SK-N-SH (cell line): Measurements from ENCODE around the gene FCHO1. TPM values are rescaled to one million over a fixed set of nuclear protein-coding genes. Genes with fewer than 3 reads are reported as not detected.

Experiments
- CTCF ChIA-PET: fragments of 300-600, 350-600 bp; formaldehyde crosslinking; extraction: SDS; loops from one replicate; lab custom pipeline; 2021; lab: Yijun Ruan, JAX
- POLR2A ChIA-PET: fragments of 350-600 bp; sonication (Branson Sonifier 250); formaldehyde crosslinking; extraction: SDS; loops from one replicate; lab custom pipeline; 2020; ENCODE audit warnings: antibody characterized with exemption, inconsistent platforms; lab: Yijun Ruan, JAX
- DNase-seq: peaks from one replicate; pipeline ENCODE4 v3.0.0; 2012
- H2AFZ ChIP-seq: fragments of 200-600 bp; sonication (generic); 2 replicates; pipeline ENCODE4 v1.8.1; 2016; ENCODE audit warnings: antibody characterized with exemption, mild to moderate bottlenecking, low read depth
- H3F3A ChIP-seq: fragments of 200-600 bp; sonication (generic); replicated peaks from 2 replicates; pipeline ENCODE3; 2016; ENCODE audit warnings: antibody characterized with exemption, mild to moderate bottlenecking; ENCODE audit not compliant: insufficient read depth
- H3K27ac ChIP-seq, 2 experiments: fragments of 200-500 bp in 1 of 2; fragments of 200-600 bp in 1 of 2; sonication (Bioruptor generic) in 1 of 2; sonication (generic), shearing (Covaris generic) in 1 of 2; 2 replicates each; pipeline versions ENCODE4 v1.5.1 to v1.6.1; 2014 to 2016; ENCODE audit warnings: low read depth in 2 of 2, inconsistent platforms in 1 of 2, low read length in 1 of 2, mild to moderate bottlenecking in 1 of 2, mixed read lengths in 1 of 2
- H3K27me3 ChIP-seq: fragments of 200-600 bp; sonication (generic), shearing (Covaris generic); 2 replicates; pipeline ENCODE4 v1.6.1; 2016; ENCODE audit warnings: mixed run types; ENCODE audit not compliant: insufficient read depth
- H3K36me3 ChIP-seq, 2 experiments: fragments of 200-500 bp in 1 of 2; fragments of 200-600 bp in 1 of 2; sonication (Bioruptor generic) in 1 of 2; sonication (generic) in 1 of 2; replicated peaks in 1 of 2; 2 replicates each; pipeline versions ENCODE3 to v1.5.1; 2014 to 2016; ENCODE audit warnings: low read length in 1 of 2, mild to moderate bottlenecking in 1 of 2; ENCODE audit not compliant: insufficient read depth in 2 of 2, control insufficient read depth in 1 of 2
- H3K4me1 ChIP-seq, 2 experiments: fragments of 200-500 bp in 1 of 2; fragments of 200-600 bp in 1 of 2; sonication (Bioruptor generic) in 1 of 2; sonication (generic), shearing (Covaris generic) in 1 of 2; 2 replicates each; pipeline versions ENCODE4 v1.5.1 to v1.6.1; 2014 to 2016; ENCODE audit warnings: low read depth in 1 of 2, low read length in 1 of 2, mixed run types in 1 of 2; ENCODE audit not compliant: insufficient read depth in 2 of 2, control insufficient read depth in 1 of 2
- H3K4me2 ChIP-seq: fragments of 200-600 bp; sonication (generic), shearing (Covaris generic); 2 replicates; pipeline ENCODE4 v1.6.1; 2017; ENCODE audit warnings: mixed run types
- H3K4me3 ChIP-seq, 2 experiments: fragments of 200-500 bp in 1 of 2; fragments of 200-600 bp in 1 of 2; sonication (Bioruptor generic) in 1 of 2; sonication (generic), shearing (Covaris generic) in 1 of 2; 2 replicates each; pipeline versions ENCODE4 v1.5.1 to v1.8.1; 2014 to 2016; ENCODE audit warnings: low read depth in 2 of 2, inconsistent platforms in 1 of 2, low read length in 1 of 2, mild to moderate bottlenecking in 1 of 2, mixed read lengths in 1 of 2, moderate library complexity in 1 of 2
- H3K79me2 ChIP-seq: fragments of 200-600 bp; sonication (generic); 2 replicates; pipeline ENCODE4 v1.8.1; 2017; ENCODE audit warnings: mild to moderate bottlenecking; ENCODE audit not compliant: insufficient read depth
- H3K9ac ChIP-seq: fragments of 200-600 bp; sonication (generic); 2 replicates; pipeline ENCODE4 v1.6.1; 2017; ENCODE audit warnings: mixed run types
- H3K9me2 ChIP-seq: fragments of 200-600 bp; sonication (generic); 2 replicates; pipeline ENCODE4 v1.6.1; 2017; ENCODE audit warnings: mixed run types
- H3K9me3 ChIP-seq: fragments of 200-600 bp; sonication (generic); 2 replicates; pipeline ENCODE4 v1.6.1; 2017; ENCODE audit warnings: mixed run types, mild to moderate bottlenecking, moderate library complexity
- H4K20me1 ChIP-seq: fragments of 200-600 bp; sonication (generic); 2 replicates; pipeline ENCODE4 v1.6.1; 2017; ENCODE audit warnings: mild to moderate bottlenecking, mixed run types; ENCODE audit not compliant: insufficient read depth
- CTCF ChIP-seq: fragments of 200-600 bp; sonication (generic); IDR thresholded peaks from 2 replicates; pipeline ENCODE4 v1.6.1; 2017; ENCODE audit warnings: antibody characterized with exemption, mild to moderate bottlenecking, moderate library complexity
- ELF1 ChIP-seq: IDR thresholded peaks from 2 replicates; pipeline ENCODE4 v1.4.0; 2012
- EZH2phosphoT487 ChIP-seq: fragments of 200-600 bp; sonication (generic); IDR thresholded peaks from 2 replicates; pipeline ENCODE4 v1.6.1; 2017; ENCODE audit warnings: low read depth, mixed run types, mild to moderate bottlenecking, antibody characterized with exemption, moderate library complexity, borderline replicate concordance
- FOSL2 ChIP-seq: IDR thresholded peaks from 2 replicates; pipeline ENCODE4 v1.4.0; 2012; ENCODE audit warnings: low read depth, mild to moderate bottlenecking, moderate library complexity, borderline replicate concordance
- FOXJ3 ChIP-seq: sonication (generic); formaldehyde crosslinking; IDR thresholded peaks from 2 replicates; pipeline ENCODE4 v1.5.1; 2020; ENCODE audit warnings: mild to moderate bottlenecking, missing genetic modification reagents
- FOXM1 ChIP-seq: IDR thresholded peaks from 2 replicates; pipeline ENCODE4 v1.4.0; 2012; ENCODE audit warnings: low read depth, mild to moderate bottlenecking
- GABPA ChIP-seq: IDR thresholded peaks from 2 replicates; pipeline ENCODE4 v1.4.0; 2012; ENCODE audit warnings: low read depth, mild to moderate bottlenecking
- JUND ChIP-seq: IDR thresholded peaks from 2 replicates; pipeline ENCODE4 v1.4.0; 2012
- MAX ChIP-seq: IDR thresholded peaks from 2 replicates; pipeline ENCODE4 v1.4.0; 2012; ENCODE audit warnings: low read depth
- MXI1 ChIP-seq: IDR thresholded peaks from 2 replicates; pipeline ENCODE4 v1.6.1; 2012; ENCODE audit warnings: mild to moderate bottlenecking, low read depth, low read length, improper control_type of control experiment
- NFIC ChIP-seq: IDR thresholded peaks from 2 replicates; pipeline ENCODE4 v1.4.0; 2012; ENCODE audit warnings: borderline replicate concordance
- PBX3 ChIP-seq: IDR thresholded peaks from 2 replicates; pipeline ENCODE4; 2012
- POLR2AphosphoS5 ChIP-seq: IDR thresholded peaks from 2 replicates; pipeline ENCODE4 v1.6.1; 2012; ENCODE audit warnings: low read depth, low read length
- RCOR1 ChIP-seq: fragments of 150-350 bp; IDR thresholded peaks from 2 replicates; pipeline ENCODE4 v1.6.1; 2017; ENCODE audit warnings: antibody characterized with exemption, low read length
- REST ChIP-seq: IDR thresholded peaks from 2 replicates; pipeline ENCODE4 v1.6.1; 2012; ENCODE audit warnings: mild to moderate bottlenecking, low read depth, low read length, moderate library complexity
- RFX5 ChIP-seq: IDR thresholded peaks from 2 replicates; pipeline ENCODE4 v1.6.1; 2012; ENCODE audit warnings: mild to moderate bottlenecking, improper control_type of control experiment, low read length
- RXRA ChIP-seq: IDR thresholded peaks from 2 replicates; pipeline ENCODE4 v1.4.0; 2012; ENCODE audit warnings: low read depth, mild to moderate bottlenecking, borderline replicate concordance
- SIN3A ChIP-seq: IDR thresholded peaks from 2 replicates; pipeline ENCODE4 v1.6.1; 2012; ENCODE audit warnings: low read depth, mild to moderate bottlenecking, low read length, moderate library complexity, borderline replicate concordance
- TAF1 ChIP-seq: IDR thresholded peaks from 2 replicates; pipeline ENCODE4 v1.6.1; 2012; ENCODE audit warnings: low read depth, mild to moderate bottlenecking, low read length, moderate library complexity, borderline replicate concordance
- TCF12 ChIP-seq: IDR thresholded peaks from 2 replicates; pipeline ENCODE4 v1.4.0; 2012
- USF1 ChIP-seq: IDR thresholded peaks from 2 replicates; pipeline ENCODE4 v1.4.0; 2012; ENCODE audit warnings: low read depth, borderline replicate concordance
- USF2 ChIP-seq: fragments of 150-350 bp; IDR thresholded peaks from 2 replicates; pipeline ENCODE4 v1.6.1; 2017; ENCODE audit warnings: antibody characterized with exemption, low read length, low read depth, borderline replicate concordance
- YY1 ChIP-seq: IDR thresholded peaks from 2 replicates; pipeline ENCODE4 v1.4.0; 2012; ENCODE audit warnings: low read depth, mild to moderate bottlenecking
- WGBS: methylation state at CpG from one replicate; pipeline ENCODE4 v1.1.6; 2017; ENCODE audit warnings: low lambda C conversion rate; 5-methylcytosine and 5-hydroxymethylcytosine counted together
- polyA plus RNA-seq, 3 experiments: library from polyadenylated mRNA; depleted of rRNA; stranded (reverse); fragments of >200 nt; gene quantifications; 2 replicates each; pipeline ENCODE4 v1.2.3, GENCODE V29; 2012

Gene FCHO1
- polyA plus RNA-seq, 1 of the 3 experiments (the other 2 are of a cell fraction): 0.71 TPM

GRCh38 chr19:17718947-17719711 is 32.1 kb upstream of the FCHO1 start, which contains the start of gene MAP1S:
Gene MAP1S, plus strand, starts transcription at chr19:17719480. Its CDS starts 23 bp downstream, at chr19:17719503.
- Histone ChIP-seq H3F3A (no peaks in the 10 kb centered on the region), H3K4me2 (peak within 1 kb of the TSS; percentile 96), H3K9me3 (no peaks in the 10 kb centered on the region), H3K79me2 (peaks cover 34% of the 10 kb centered on the region), H3K27me3 (no peaks in the 10 kb centered on the region), H3K9me2 (no peaks in the 10 kb centered on the region), H3K4me1 (peaks cover 16 to 20% of the 10 kb centered on the region in 2 experiments; a peak in 2 of 4 replicates), H2AFZ (peak within 1 kb of the TSS; percentile 93), H3K27ac (peak within 1 kb of the TSS in 1 of 2 experiments; percentile 54; a peak in 1 of 4 replicates), H3K9ac (peak within 1 kb of the TSS; percentile 75), H4K20me1 (peaks cover 28% of the 10 kb centered on the region), H3K4me3 (peak within 1 kb of the TSS; percentile 74 to 82), H3K36me3 (peaks cover 0 to 3% of the 10 kb centered on the region in 2 experiments)
- WGBS: 12% methylated on average over 10 of the region's 53 CpGs
- peak; percentile 98 for DNase-seq
- TF ChIP-seq FOXM1: no peak
- peak; percentile 85 for TF ChIP-seq POLR2AphosphoS5
- peak; percentile 54; the same call in 1 of the 2 replicates for TF ChIP-seq MXI1
- no peak for TF ChIP-seq NFIC
- TF ChIP-seq TCF12: no peak
- peak; percentile 27; the same call in 1 of the 2 replicates for TF ChIP-seq USF1
- no peak for TF ChIP-seq FOXJ3 (CRISPR knock-in tag)
- no peak for TF ChIP-seq RXRA
- TF ChIP-seq YY1: peak; percentile 91
- TF ChIP-seq PBX3: no peak
- TF ChIP-seq CTCF: no peak
- TF ChIP-seq ELF1: peak; percentile 36; the same call in 1 of the 2 replicates
- no peak for TF ChIP-seq USF2
- TF ChIP-seq REST: no peak
- TF ChIP-seq MAX: no peak
- TF ChIP-seq RCOR1: no peak
- peak; percentile 94 for TF ChIP-seq TAF1
- TF ChIP-seq RFX5: no peak
- no peak for TF ChIP-seq SIN3A
- TF ChIP-seq JUND: no peak
- no peak for TF ChIP-seq EZH2phosphoT487
- peak; percentile 65 for TF ChIP-seq GABPA
- TF ChIP-seq FOSL2: no peak
- POLR2A ChIA-PET: interaction anchor here (0.8 to 1.5 kb wide), 2 partner anchors 113 to 140 kb away, joined by 3 to 4 read pairs; partner anchors contain the start of gene RPL18A
- CTCF ChIA-PET: interaction anchor here (1.1 to 5.9 kb wide), 5 partner anchors 13 to 140 kb away, joined by 3 to 30 read pairs (median 4); partner anchors contain the start of gene RPL18A
